GM23248 (cell line): ENCODE measurements around the gene NFKBIE. TPM values are rescaled to one million over a fixed set of nuclear protein-coding genes. Genes with fewer than 3 reads are reported as not detected.

Experiments
- DNase-seq: peaks from one replicate; pipeline ENCODE4 v3.0.0-alpha.2; 2015
- H2AFZ ChIP-seq: fragments of 200-600 bp; sonication (generic); 2 replicates; pipeline ENCODE4 v1.6.1; 2016; ENCODE audit warnings: antibody characterized with exemption
- H3F3A ChIP-seq: fragments of 200-600 bp; sonication (generic); 2 replicates; pipeline ENCODE4 v1.6.1; 2016; ENCODE audit warnings: mild to moderate bottlenecking, antibody characterized with exemption, mixed run types; ENCODE audit not compliant: insufficient read depth
- H3K27ac ChIP-seq: fragments of 200-600 bp; sonication (generic); 2 replicates; pipeline ENCODE4 v1.5.1; 2016; ENCODE audit warnings: mild to moderate bottlenecking
- H3K27me3 ChIP-seq: fragments of 200-600 bp; sonication (generic); replicated peaks from 2 replicates; pipeline ENCODE4 v1.6.1; 2016; ENCODE audit warnings: mild to moderate bottlenecking; ENCODE audit not compliant: insufficient read depth
- H3K36me3 ChIP-seq: fragments of 200-600 bp; sonication (generic); 2 replicates; pipeline ENCODE4 v1.6.1; 2016; ENCODE audit warnings: low read depth, mild to moderate bottlenecking
- H3K4me1 ChIP-seq: fragments of 200-600 bp; sonication (generic); 2 replicates; pipeline ENCODE4 v1.6.1; 2016; ENCODE audit warnings: mild to moderate bottlenecking; ENCODE audit not compliant: insufficient read depth
- H3K4me2 ChIP-seq: fragments of 200-600 bp; sonication (generic); one replicate; pipeline ENCODE4 v1.6.1; 2016; ENCODE audit warnings: mild to moderate bottlenecking; ENCODE audit not compliant: unreplicated experiment
- H3K4me3 ChIP-seq: fragments of 200-600 bp; sonication (generic); 2 replicates; pipeline ENCODE4 v1.5.1; 2016; ENCODE audit warnings: mild to moderate bottlenecking
- H3K79me2 ChIP-seq: fragments of 200-600 bp; sonication (generic); 2 replicates; pipeline ENCODE4 v1.6.1; 2016; ENCODE audit warnings: mild to moderate bottlenecking; ENCODE audit not compliant: insufficient read depth
- H3K9ac ChIP-seq: fragments of 200-600 bp; sonication (generic); 2 replicates; pipeline ENCODE4 v1.6.1; 2016; ENCODE audit warnings: mild to moderate bottlenecking
- H3K9me2 ChIP-seq: fragments of 200-600 bp; sonication (generic); 2 replicates; pipeline ENCODE4 v1.6.1; 2016; ENCODE audit warnings: mixed run types, mild to moderate bottlenecking, moderate library complexity; ENCODE audit not compliant: insufficient read depth
- H3K9me3 ChIP-seq: fragments of 200-600 bp; sonication (generic); one replicate; pipeline ENCODE4 v1.6.1; 2017; ENCODE audit warnings: low read depth
- H4K20me1 ChIP-seq: fragments of 200-600 bp; sonication (generic); 2 replicates; pipeline ENCODE4 v1.6.0; 2016; ENCODE audit not compliant: insufficient read depth
- EZH2 ChIP-seq: fragments of 200-600 bp; sonication (generic); IDR thresholded peaks from 2 replicates; pipeline ENCODE4 v1.6.1; 2018; ENCODE audit warnings: antibody characterized with exemption, mild to moderate bottlenecking; ENCODE audit not compliant: insufficient read depth, poor library complexity, severe bottlenecking
- EZH2phosphoT487 ChIP-seq: fragments of 200-600 bp; sonication (generic); IDR thresholded peaks from 2 replicates; pipeline ENCODE4 v1.6.1; 2018; ENCODE audit warnings: antibody characterized with exemption, moderate library complexity, mild to moderate bottlenecking, low read depth; ENCODE audit not compliant: insufficient read depth
- WGBS, 2 experiments: methylation state at CpG; one replicate each; pipeline ENCODE4 v1.1.6; 2015 to 2017; ENCODE audit warnings: low lambda C conversion rate in 2 of 2, low coverage in 1 of 2; ENCODE audit errors: missing lambda C conversion rate in 2 of 2; 5-methylcytosine and 5-hydroxymethylcytosine counted together
- in situ Hi-C: fragments of 300-500 bp; cut with MboI; formaldehyde crosslinking; loops from 2 replicates; pipeline ENCODE4 v1.15.0; 2020
- polyA plus RNA-seq: library from polyadenylated mRNA; unstranded; fragments of >200 nt; fragmentation: Nextera tagmentation; extraction: Ambion mirVana; gene quantifications from 2 replicates; pipeline ENCODE4 v1.2.1, GENCODE V29; 2016
- total RNA-seq: library from RNA; depleted of rRNA; stranded (reverse); fragments of >200 nt; shearing (Covaris generic); gene quantifications from 2 replicates; pipeline ENCODE4 v1.2.3, GENCODE V29; 2014

Gene NFKBIE
- total and polyA plus RNA-seq, 2 experiments from 2014 or later = 4.5 to 6.3 TPM

- Histone ChIP-seq H3K9ac (no peak overlapping the region), H4K20me1 (no peaks in the 10 kb centered on the region), H3K9me2 (no peaks in the 10 kb centered on the region), H3K36me3 (no peaks in the 10 kb centered on the region), H3K27ac (no peak overlapping the region), H2AFZ (no peak overlapping the region), H3K4me2 (no peak overlapping the region), H3K4me3 (no peak overlapping the region), H3K9me3 (no peaks in the 10 kb centered on the region), H3F3A (0 out of 2 replicates have a peak, but pooled peaks cover 13% of the 10 kb centered on the region), H3K27me3 (no peaks in the 10 kb centered on the region), H3K4me1 (peaks cover 30% of the 10 kb centered on the region), H3K79me2 (no peaks in the 10 kb centered on the region; the same call in 1 of the 2 replicates)
- WGBS, 2 experiments = 79 to 84% methylated on average over 4 of the region's 4 CpGs
- in situ Hi-C loops = no loop called here
- TF ChIP-seq EZH2 (no peak), EZH2phosphoT487 (no peak)
- no peak for DNase-seq
Measured at GRCh38 chr6:44224965-44225305, 40.4 kb downstream of the NFKBIE start.

GRCh38 chr6:44224029-44224964, 41.1 kb downstream of the NFKBIE start:
- Histone ChIP-seq H3F3A (0 out of 2 replicates have a peak, but pooled peaks cover 13% of the 10 kb centered on the region), H3K4me3 (peak overlapping the region; percentile 67), H3K36me3 (no peaks in the 10 kb centered on the region), H4K20me1 (no peaks in the 10 kb centered on the region), H3K4me1 (peaks cover 28% of the 10 kb centered on the region), H3K4me2 (peak overlapping the region; percentile 60), H3K79me2 (no peaks in the 10 kb centered on the region; the same call in 1 of the 2 replicates), H3K9ac (peak overlapping the region; percentile 52), H3K27ac (no peak overlapping the region), H3K9me3 (no peaks in the 10 kb centered on the region), H3K9me2 (no peaks in the 10 kb centered on the region), H3K27me3 (no peaks in the 10 kb centered on the region), H2AFZ (peak overlapping the region; percentile 71)
- no peak for TF ChIP-seq EZH2
- TF ChIP-seq EZH2phosphoT487 = no peak
- DNase-seq = peak; percentile 63
- 18 to 23% methylated on average over 8 to 12 of the region's 18 CpGs for WGBS, 2 experiments
- in situ Hi-C loops = no loop called here

GRCh38 chr6:44223319-44224028, 41.9 kb downstream of the NFKBIE start, which contains the start of gene SLC29A1:
Gene SLC29A1, plus strand, starts transcription at chr6:44223595. Its CDS starts 3,719 bp downstream, at chr6:44227314.
- WGBS, 2 experiments = 0 to 1% methylated on average over 30 to 38 of the region's 73 CpGs
- no peak within 1 kb of the TSS for H3K27ac ChIP-seq
- peaks cover 14% of the 10 kb centered on the region for H3F3A ChIP-seq
- H3K9me3 ChIP-seq = no peaks in the 10 kb centered on the region
- no peaks in the 10 kb centered on the region for H3K36me3 ChIP-seq
- H3K4me3 ChIP-seq = peak within 1 kb of the TSS; percentile 67
- H3K4me2 ChIP-seq = peak within 1 kb of the TSS; percentile 60
- H3K79me2 ChIP-seq = no peaks in the 10 kb centered on the region; the same call in 1 of the 2 replicates
- peak within 1 kb of the TSS; percentile 71 for H2AFZ ChIP-seq
- no peaks in the 10 kb centered on the region for H4K20me1 ChIP-seq
- DNase-seq = peak; percentile 75
- TF ChIP-seq EZH2 = no peak
- no peak for TF ChIP-seq EZH2phosphoT487
- peak within 1 kb of the TSS; percentile 52 for H3K9ac ChIP-seq
- no peaks in the 10 kb centered on the region for H3K27me3 ChIP-seq
- H3K9me2 ChIP-seq = no peaks in the 10 kb centered on the region
- in situ Hi-C loops = no loop called here
- peaks cover 20% of the 10 kb centered on the region for H3K4me1 ChIP-seq
